Posterior vena cava (tissue), 2 donors: ENCODE measurements around the gene FLT1. TPM values are rescaled to one million over a fixed set of nuclear protein-coding genes. Genes with fewer than 3 reads are reported as not detected.

Experiments
- DNase-seq: peaks from one replicate; pipeline ENCODE4 v3.0.0-alpha.2; 2020; ENCODE audit warnings: low spot score
- intact Hi-C, 2 donors: fragments of 100-400 bp; cut with DNase I; formaldehyde crosslinking; loops; one replicate each; pipeline versions ENCODE4 v1.14.1 to v1.14.2; 2022 to 2023
- long read RNA-seq, 2 donors: library from polyadenylated mRNA; unstranded; transcript quantifications; one replicate each; pipeline ENCODE4 v2.0.0, GENCODE V29; 2020 to 2021
- total RNA-seq, 2 donors: library from RNA; stranded (reverse); fragmentation: NEBNext Ultra II Directional; extraction: Animal tissue kit (Norgen Biotek cat#: 25700); gene quantifications; one replicate each; pipeline ENCODE4 v1.2.1, GENCODE V29; 2021
- donor health status: DM: yes; HTN: yes; CAD: no.
- donor health status: DM: yes; HTN: yes; CAD: no.

FLT1 gene, protein sequence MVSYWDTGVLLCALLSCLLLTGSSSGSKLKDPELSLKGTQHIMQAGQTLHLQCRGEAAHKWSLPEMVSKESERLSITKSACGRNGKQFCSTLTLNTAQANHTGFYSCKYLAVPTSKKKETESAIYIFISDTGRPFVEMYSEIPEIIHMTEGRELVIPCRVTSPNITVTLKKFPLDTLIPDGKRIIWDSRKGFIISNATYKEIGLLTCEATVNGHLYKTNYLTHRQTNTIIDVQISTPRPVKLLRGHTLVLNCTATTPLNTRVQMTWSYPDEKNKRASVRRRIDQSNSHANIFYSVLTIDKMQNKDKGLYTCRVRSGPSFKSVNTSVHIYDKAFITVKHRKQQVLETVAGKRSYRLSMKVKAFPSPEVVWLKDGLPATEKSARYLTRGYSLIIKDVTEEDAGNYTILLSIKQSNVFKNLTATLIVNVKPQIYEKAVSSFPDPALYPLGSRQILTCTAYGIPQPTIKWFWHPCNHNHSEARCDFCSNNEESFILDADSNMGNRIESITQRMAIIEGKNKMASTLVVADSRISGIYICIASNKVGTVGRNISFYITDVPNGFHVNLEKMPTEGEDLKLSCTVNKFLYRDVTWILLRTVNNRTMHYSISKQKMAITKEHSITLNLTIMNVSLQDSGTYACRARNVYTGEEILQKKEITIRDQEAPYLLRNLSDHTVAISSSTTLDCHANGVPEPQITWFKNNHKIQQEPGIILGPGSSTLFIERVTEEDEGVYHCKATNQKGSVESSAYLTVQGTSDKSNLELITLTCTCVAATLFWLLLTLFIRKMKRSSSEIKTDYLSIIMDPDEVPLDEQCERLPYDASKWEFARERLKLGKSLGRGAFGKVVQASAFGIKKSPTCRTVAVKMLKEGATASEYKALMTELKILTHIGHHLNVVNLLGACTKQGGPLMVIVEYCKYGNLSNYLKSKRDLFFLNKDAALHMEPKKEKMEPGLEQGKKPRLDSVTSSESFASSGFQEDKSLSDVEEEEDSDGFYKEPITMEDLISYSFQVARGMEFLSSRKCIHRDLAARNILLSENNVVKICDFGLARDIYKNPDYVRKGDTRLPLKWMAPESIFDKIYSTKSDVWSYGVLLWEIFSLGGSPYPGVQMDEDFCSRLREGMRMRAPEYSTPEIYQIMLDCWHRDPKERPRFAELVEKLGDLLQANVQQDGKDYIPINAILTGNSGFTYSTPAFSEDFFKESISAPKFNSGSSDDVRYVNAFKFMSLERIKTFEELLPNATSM (N-terminal part only)
- total RNA-seq, result 10 to 100 TPM; 32.0 to 32.7 TPM
- long read RNA-seq, donor 1, full-length matches to known transcripts, result 2 of 9 reads
- long read RNA-seq, donor 1, partial matches to known transcripts, result 1 of 9 reads
- long read RNA-seq, donor 1, other reads (novel, unspliced or antisense), result 6 of 9 reads
- long read RNA-seq, donor 2, full-length matches to known transcripts, result 1 of 15 reads
- long read RNA-seq, donor 2, partial matches to known transcripts, result 5 of 15 reads
- long read RNA-seq, donor 2, other reads (novel, unspliced or antisense), result 9 of 15 reads

DNA sequence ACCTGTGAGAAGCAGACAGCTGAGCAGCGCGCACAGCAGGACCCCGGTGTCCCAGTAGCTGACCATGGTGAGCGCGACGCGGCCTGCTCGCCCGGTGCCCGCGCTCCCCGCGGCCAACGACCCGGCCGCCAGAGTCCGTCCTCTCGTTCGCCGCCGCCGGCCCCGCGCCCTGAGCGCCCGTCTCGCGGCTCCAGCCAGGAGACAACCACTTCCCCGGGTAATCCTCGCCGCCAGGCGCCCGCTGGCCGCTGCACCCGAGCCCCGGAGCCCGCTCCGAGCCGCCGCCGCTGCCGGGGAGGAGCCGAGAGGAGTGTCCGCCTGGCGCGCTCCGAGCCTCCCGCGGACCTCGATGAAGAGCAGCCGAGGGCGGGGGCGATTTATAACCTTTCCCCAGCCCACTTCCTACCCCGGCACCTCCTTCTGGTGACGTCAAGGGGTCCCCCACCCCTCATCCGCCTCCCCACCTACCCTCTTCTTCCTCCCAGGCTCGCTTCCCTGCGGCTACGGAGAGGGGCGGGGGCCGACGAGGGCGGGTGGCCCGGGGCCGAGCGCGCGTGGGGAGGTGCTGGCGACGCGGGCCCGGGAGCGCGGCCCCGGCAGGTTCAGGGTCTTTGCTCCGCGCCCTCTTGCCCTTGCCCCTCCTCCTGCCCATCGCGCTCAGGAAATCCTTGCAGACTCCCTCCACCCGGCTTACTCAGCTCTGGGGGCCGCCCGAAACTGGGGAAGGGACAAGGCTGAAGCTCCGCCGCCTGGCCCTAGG is at the start of gene FLT1:
Gene FLT1 (minus strand): TSS at position 351 of the 760 bp plus-strand sequence. CDS start 285 bp downstream, at position 66.
- peak; percentile 86 for DNase-seq
- intact Hi-C loops, result no loop called here

DNA sequence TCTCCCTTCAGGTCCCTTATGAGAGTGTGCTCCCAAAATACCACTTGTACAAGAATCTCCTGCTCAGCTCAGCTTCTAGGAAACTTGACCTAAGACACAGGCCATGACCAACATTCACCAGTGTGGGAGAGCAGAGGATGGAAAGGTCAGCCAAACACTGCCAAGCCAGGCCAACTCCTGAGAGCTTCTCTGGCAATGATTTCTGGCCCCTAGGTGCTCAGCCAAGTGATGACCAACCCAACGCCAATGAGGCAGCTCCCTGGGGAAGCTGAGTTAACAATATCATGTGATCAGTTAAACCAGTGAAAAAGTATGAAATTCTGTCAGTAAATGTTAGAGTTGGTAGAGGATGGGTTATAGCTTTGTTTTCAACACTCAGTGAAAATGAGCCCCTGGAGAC is 49.1 kb upstream of the FLT1 start:
- no peak for DNase-seq
- intact Hi-C loops, result loop anchor here in 1 of 2 donors (1.0 kb wide), 2 partner anchors 45 to 47 kb away; no protein-coding TSS in a partner anchor

DNA sequence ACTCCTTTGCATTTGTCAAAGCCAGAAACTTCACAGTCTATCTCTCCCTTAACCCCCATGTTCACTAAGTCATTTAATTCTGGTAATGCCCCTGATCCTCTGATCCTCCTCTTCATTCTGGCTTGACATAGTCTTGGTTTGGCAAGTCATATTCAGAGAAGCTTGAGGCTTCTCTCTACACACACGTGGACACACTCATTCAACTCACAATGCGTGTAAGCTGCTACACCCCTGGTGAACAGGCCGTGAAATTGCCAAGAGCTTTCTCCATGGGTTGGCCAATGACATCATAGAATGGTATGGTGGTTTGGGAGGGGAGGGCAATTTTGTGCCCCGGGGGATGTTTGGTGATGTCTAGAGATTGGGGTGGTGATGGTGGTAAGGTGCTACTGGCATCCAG is 47.9 kb upstream of the FLT1 start:
- DNase-seq, result no peak
- intact Hi-C loops, result no loop called here

DNA sequence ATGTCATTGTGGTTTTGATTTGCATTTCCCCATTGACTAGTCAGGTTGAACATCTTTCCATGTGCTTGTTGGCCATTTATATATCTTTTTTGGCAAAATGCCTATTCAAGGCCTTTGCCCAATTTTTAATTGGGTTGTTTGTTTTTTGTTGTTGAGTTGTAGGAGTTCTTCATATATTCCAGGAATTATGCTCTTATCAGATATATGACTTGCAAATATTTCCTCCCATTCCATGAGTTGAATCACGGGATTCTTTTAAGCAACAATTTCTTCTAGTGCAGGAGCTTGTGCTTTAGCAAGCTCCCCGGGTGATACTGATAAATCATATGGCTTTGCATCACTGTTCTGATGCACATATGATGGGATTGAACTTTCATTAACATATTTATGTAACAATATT is 47.0 kb upstream of the FLT1 start:
- intact Hi-C loops, result no loop called here
- DNase-seq, result no peak

DNA sequence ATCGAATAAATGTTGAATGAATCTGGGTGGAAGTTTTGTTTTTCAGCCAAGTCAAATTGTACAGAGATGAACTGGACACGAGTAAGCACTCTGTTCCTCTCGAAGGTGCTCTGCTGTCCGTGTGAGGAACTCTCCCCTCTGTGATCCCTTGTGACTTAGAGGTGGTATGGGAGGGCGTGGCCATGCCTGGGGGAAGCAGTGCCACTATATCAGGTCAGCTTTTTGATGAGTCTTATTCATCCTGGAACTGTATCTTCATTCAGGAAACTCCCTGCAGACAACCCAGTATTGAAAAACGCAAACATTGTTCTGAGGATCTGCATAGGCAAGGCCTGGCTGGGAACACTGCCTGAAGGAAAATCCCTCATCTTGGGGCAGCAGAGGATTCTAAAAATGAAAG is 45.7 kb upstream of the FLT1 start:
- no peak for DNase-seq
- intact Hi-C loops, result no loop called here

DNA sequence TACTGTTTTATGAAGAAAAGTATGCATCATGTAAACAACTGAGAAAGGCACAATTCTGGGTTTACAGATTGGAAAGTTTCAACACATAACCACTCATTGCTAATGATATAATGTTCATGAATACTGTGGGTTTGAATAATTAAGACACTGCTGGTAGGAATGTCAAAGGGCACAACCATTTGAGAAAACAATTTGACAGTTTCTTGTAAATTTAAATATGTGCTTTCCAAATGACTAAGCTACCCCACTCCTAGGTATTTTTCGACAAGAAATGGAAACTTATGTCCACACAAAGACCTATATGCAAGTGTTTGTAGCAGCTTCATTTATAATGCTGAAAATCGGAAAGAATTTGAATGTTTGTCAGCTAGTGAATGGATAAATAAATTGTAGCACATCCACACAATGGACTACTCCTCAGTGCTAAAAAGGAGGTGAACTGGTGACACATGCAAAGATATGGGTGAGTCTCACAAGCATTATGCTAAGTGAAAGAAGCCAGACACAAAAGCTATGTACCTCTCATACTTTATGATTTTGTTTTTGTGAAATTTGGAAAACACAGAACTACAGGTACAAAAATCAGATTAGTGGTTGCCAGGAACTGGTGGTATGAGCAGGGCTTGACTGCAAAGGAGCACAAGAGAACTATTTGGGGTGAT is 44.8 kb upstream of the FLT1 start:
- no peak for DNase-seq
- intact Hi-C loops, result no loop called here

DNA sequence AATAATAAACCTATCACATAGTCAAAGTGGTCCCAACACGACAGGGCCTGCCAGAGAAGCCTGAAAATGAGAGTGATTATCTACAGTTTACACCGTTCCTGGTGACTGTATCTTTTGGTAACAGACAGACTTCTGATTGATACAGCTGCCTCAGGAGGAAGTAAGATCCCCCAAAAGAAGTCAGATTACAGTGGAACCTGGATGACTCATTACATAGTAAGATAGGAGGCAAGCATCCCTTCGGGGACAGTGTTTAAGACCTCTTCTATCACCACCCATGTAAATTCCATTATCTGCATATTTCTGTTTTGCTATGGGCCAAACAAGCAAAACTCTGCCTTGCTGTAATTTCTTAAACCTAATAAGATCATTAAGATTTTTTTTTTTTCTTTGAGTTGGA is 44.0 kb upstream of the FLT1 start:
- intact Hi-C loops, result no loop called here
- no peak for DNase-seq

DNA sequence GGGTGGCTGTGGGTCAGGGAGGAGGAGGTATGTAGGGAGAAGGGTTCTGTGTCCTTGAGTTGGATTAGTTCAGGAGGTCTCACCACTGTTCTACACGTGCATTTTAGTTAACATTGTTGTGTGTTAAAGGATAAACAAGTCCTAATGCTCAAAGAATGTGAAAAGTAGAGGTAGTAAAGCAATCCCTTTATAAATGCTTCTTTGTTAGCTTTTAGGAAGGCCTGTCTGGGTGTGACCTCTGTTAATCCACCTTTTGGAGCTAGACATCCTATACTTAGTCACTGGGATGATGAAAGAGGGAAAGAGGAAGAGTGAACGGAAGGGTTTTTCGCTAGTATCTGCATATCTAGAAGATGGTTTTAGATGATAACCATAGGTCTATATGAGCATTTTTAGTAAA is 42.2 kb upstream of the FLT1 start:
- intact Hi-C loops, result no loop called here
- no peak for DNase-seq

DNA sequence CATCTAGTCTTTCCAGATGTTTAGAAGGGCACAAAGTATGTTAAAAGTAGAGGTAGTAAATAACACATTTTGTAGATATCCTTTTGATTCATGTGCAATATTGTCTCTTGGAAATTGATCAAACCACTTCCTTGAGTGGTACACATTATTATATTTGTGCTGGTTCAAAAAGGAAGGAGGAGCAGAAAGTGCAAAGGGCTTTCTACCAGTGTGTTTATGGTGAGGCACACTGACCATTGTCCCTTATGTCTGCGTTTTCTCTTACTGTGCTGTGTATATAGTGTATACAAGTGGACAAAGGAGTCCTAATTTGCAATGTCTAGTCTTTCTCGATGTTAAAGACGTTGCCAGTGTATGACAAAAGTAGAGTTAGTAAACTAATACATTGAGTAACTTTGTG is 41.4 kb upstream of the FLT1 start:
- intact Hi-C loops, result no loop called here

DNA sequence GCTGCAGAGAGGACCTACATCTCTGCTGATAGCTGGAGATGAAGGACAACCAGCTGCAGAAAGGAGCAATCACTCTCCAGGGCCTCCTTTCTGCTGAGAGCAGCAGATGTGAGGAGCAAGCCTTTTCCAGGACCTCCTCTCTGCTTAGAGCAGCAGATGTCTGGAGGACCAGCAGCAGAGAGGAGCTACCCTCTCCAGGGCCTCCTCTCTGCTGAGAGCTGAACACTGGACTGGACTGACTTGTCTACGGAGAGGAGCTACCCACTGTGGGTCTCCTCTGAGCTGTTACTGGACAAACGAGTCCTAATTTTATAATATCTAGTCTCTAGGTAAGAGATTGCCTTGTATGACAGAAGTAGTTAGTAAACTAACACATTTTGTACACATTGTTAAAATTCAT is 40.8 kb upstream of the FLT1 start:
- no peak for DNase-seq
- intact Hi-C loops, result no loop called here

More for the DNA sequence above, 41.4 kb upstream of the FLT1 start:
- DNase-seq, result no peak

DNA sequence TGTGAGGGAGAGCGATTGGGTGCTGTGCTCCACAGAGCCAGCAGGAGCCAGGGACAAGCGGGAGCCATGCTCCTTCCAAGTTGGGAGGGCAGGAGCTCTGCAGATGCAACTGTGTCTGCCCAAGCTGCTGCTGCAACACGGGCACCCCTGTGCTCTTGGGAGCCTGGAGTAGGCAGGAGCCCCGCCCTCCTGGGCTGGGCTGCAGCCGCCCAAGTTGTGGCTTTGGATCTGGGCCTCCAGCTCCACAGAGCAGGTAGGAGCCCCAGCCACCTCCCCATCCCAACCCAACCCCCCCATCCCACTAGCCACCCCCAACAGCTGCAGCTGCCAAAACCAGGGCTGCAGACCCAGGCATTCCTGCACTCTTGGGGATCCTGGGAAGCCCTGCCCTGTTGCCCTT is 39.9 kb upstream of the FLT1 start:
- intact Hi-C loops, result no loop called here
- DNase-seq, result no peak

DNA sequence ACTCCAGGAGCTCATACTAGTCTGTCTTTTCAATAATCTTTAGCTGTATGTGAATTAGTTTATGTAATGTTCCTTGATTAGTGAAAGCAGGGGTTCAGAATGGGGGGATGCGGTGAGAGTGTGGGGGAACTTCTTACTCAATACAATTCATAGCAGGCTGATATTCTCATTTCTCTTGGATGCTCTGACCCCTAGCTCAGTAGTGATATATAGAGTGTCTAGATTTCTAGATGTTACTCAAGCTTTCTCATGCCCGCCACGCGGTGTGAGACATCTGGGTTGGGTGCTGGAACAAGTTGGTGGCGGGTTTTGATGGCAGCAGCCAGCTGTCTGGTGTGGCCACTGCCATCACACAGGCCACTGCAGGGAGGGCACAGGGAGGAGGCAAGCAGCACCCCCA is 39.3 kb upstream of the FLT1 start:
- intact Hi-C loops, result no loop called here
- no peak for DNase-seq

DNA sequence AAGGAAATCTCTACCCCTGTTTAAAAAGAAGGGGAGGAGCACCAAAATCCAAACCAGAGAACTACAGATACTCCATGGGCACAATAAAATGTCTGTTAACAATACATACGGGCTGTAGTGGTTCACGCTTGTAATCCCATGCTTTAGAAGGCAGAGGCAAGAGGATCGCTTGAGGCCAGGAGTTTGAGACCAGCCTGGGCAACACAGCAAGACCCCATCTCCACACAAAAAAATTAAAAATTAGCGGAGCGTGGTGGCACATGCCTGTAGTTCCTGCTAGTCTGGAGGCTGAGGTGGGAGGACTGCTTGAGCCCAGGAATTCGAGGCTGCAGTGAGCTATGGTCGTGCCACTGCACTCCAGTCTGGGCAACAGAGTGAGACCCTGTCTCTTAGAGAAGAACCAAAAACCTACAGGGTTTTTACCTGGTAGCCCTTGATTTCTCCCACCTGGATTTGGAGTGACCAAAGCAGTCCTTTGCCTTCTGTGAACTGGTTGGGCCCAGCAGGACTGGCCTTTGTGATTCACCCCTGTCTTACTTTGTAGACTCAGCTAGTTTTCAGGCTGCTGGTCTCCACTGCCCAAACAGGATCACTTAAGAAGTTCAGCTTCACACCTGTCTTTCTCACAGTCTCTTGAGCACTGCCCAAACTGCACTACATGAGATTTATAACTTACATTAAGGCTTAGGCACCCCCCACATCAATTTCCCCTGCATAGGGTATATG is 38.7 kb upstream of the FLT1 start:
- no peak for DNase-seq
- intact Hi-C loops, result no loop called here

DNA sequence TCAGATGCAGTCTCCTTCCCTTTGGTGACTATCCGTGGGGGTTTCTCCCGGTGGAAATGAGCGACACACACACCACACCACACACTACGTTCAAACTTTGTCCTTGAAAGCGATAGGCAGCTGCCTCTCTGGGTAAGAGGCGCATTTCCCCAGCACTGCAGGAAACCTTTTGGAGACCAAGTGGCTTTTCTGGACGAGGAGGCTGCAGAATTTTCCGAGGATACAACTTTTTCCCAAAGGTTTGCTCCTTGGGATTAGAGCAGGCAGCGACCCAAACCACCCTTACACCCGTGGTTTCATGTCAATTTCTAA is 38.2 kb upstream of the FLT1 start:
- intact Hi-C loops, result no loop called here

DNA sequence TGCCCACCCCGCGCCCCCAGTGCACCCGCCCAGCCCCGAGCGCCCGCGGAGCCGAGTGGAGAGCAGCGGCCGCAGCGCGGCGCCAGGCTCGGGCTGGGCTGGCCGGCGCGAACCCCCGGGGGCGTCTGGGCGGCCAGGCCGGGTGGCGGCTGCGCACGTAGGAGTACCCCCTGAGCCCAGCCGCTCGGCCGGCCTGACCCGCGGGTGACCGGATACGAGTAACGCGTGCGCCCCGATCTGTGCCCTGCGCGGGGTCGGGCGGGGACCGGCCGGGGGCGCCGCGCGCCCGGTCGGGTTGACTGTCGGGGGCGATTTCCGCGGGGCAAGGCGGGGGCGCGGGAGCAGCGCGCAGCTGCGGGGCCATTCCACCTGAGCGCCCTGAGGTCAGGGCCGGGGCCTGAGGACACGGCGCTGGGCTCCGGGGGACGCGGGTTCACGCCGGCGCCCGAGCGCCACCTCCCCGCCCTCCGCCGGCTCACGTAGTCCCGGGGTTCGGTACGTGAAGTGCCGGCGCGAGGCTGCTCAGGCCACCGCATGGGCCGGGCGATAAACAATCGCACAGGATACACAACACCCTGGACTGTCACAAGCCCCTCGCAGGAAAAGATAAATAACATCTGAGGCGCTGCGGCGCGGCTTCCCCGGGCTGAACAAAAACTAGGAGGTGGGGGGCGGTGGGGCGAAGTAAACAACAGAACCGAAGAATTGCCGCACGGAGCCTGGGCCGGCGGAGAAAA is 37.6 kb upstream of the FLT1 start:
- intact Hi-C loops, result no loop called here
- DNase-seq, result no peak

More for the DNA sequence above, 38.2 kb upstream of the FLT1 start:
- no peak for DNase-seq

DNA sequence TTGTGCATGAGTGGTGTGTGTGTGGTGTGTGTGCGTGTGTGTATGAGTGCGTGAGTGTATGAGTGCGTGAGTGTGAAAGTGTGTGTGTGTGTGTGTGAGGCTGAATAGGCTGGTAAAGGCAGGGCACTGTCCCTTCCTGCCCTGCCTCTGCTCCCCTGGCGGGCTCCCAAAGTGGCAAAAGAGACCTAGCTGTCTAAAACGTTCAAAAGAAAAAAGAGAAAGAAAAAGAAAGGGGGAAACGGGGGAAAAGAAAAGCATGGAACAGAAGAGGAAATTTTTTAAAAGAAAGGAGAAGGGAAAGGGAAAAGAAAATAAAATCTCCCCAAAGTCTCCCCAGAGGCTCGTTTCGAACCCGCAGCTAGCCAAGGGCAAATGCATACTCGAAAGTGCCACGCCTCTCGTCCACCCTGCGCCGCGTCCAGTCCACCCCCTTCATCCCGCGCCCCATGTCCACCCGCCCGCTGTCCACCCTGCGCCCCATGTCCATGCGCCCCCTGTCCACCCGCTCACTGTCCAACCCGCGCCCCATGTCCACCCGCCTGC is 37.0 kb upstream of the FLT1 start:
- intact Hi-C loops, result no loop called here
- no peak for DNase-seq
